ENCODE measurements around the gene RPL23.

DNA sequence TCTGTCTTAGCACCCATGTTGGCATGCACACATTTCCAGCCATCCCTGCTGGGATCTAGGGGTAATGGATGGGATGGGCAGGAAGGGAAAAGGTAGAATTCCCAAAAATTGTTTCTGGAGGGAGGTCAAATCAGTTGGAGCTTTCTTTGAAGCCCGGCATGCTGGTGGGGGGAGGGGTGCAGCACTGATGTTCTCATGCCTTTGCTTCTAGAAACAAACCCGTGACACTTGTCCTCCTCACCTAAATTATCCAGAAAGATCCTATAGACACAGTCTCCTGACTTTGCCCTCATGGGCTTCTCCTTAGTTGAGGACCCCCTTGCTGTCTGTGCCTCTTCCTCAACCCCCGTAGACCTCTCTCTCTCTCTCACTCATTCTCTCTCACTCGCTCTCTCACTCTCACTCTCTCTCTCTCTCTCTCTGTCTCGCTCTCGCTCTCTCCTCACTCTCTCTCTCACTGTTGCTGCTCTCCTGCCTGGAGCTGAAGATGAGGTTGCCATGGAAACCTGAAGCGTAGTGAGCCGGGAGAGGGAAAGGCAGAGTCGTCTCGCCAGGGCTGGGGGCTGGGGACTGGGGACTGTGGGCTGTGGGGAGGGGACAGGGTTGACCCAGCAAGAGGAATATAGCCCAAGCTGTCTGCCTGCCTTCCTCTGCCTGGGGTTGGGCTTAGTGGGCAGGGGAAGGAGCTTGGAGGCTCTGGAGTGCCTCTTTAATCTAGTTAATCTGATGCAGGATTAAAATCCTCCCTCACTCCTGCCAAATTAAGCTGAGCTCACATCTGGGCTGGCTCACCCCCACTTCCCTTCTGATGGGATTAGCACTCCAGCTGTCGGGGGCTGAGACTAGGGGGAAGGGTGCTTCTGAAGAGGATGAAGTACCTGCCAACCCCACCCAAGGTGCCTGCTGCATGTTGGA, 32.5 kb upstream of the RPL23 start:
- TF ChIP-seq POLR2AphosphoS5 (IDR thresholded peaks at IDR 0.05) (no peak), POLR2A (IDR thresholded peaks at IDR 0.05) (no peak)
- TF ChIP-seq, protein P1, sequence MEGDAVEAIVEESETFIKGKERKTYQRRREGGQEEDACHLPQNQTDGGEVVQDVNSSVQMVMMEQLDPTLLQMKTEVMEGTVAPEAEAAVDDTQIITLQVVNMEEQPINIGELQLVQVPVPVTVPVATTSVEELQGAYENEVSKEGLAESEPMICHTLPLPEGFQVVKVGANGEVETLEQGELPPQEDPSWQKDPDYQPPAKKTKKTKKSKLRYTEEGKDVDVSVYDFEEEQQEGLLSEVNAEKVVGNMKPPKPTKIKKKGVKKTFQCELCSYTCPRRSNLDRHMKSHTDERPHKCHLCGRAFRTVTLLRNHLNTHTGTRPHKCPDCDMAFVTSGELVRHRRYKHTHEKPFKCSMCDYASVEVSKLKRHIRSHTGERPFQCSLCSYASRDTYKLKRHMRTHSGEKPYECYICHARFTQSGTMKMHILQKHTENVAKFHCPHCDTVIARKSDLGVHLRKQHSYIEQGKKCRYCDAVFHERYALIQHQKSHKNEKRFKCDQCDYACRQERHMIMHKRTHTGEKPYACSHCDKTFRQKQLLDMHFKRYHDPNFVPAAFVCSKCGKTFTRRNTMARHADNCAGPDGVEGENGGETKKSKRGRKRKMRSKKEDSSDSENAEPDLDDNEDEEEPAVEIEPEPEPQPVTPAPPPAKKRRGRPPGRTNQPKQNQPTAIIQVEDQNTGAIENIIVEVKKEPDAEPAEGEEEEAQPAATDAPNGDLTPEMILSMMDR (IDR thresholded peaks at IDR 0.05), result no peak
